Epidermal melanocyte (primary cell): Measurements from ENCODE around the gene KRT6A.
"Not testable (repeated sequence)": the region's sequence is repeated elsewhere in the genome, so short reads cannot be mapped to it uniquely, and the experiment has no call there.

Source experiments
- DNase-seq: peaks from one replicate; pipeline ENCODE4 v3.0.0; 2011; ENCODE audit warnings: low spot score; ENCODE audit not compliant: insufficient read length

KRT6A gene

DNA sequence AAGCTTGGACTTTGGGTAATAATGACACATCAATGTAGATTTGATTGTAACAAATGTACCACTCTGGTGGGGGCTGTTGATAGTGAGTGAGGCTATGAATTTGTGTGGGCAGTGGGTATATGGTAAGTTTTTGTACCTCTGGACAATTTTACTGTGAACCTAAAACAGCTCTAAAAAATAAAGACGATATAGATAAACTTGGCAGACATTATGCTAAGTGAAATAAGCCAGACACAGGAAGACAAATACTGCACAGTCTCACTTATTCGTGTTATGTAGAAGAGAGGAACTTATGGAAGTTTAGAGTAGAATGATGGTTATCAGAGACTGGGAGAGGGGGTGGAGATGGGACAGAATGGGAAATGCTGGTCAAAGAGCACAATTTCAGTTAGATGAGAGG, 28.2 kb downstream of the KRT6A start:
- no peak for DNase-seq

DNA sequence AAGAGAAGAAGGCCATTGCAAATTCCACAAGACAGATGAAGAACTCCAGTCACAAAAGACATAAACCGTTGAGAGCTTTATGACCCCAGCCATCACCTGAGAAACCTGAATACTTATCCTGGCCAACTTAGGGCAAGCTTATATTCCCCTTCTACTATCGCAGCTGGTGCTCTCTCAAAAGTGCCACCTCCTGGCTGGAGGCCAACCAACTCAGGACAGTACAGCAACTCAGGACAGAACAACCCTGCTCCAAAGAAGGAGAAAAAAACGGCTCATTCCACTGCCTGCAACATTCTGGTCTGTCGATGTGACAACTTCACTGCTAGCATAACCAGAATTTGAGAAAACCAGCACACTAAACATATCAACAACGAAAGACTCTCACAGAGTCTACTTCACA, 31.4 kb downstream of the KRT6A start:
- DNase-seq = no peak

GRCh38 chr12:52458861-52459260, 34.2 kb downstream of the KRT6A start:
- no peak for DNase-seq

GRCh38 chr12:52455821-52456220, 37.2 kb downstream of the KRT6A start:
- DNase-seq = no peak

- DNase-seq = no peak
These were observed 38.5 kb downstream of the KRT6A start for GRCh38 chr12:52454411-52455201.

DNA sequence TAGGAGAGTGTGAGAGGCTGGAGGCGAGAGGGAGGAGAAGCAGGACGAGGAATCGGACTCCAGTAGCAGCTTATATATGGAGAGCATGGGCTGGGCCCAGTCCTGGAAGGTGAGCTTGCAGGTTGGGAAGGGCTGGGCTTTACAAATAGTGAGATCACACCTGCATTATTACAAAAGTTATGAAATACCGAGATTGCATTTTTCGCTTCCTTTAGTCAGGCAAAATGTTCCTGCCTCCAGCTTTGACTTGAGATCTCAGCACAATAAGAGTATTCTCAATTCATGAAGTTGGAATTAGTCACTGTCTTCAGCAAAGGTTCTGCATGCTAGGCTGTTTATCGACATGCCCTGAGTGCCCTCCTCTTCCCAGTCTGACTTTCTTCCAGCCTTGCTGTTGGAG, 41.0 kb downstream of the KRT6A start, which contains the start of gene KRT6B:
KRT6B (minus strand) TSS at position 46 of the 400 bp plus-strand sequence. CDS start 68 bp downstream, outside the sequence.
- no peak for DNase-seq

- no peak for DNase-seq
These were observed 44.8 kb downstream of the KRT6A start for GRCh38 chr12:52448228-52448627.

- DNase-seq = not testable (repeated sequence)
These were observed 45.9 kb downstream of the KRT6A start for GRCh38 chr12:52447196-52447595.

GRCh38 chr12:52446367-52447045, 46.6 kb downstream of the KRT6A start:
- no peak for DNase-seq

DNA sequence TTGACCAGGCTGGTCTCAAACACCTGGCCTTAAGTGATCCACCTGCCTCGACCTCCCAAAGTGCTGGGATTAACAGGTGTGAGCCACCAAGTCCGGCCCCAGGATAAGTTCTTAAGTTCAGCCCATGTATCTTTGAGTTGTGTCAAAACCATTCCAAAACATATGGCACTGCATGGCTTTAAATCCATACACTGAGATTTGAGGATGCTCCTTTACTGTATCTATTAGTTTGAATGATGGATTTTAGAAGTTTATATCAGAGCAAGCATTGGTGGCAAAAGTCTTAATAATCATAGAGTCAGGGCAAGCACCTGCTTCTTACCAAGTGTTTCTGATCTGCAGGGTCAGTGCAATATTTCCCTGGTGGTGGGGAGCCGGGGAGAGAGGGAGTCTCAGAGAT, 47.2 kb downstream of the KRT6A start:
- no peak for DNase-seq

- DNase-seq = no peak
These were observed 48.1 kb downstream of the KRT6A start for GRCh38 chr12:52444647-52445595.

DNA sequence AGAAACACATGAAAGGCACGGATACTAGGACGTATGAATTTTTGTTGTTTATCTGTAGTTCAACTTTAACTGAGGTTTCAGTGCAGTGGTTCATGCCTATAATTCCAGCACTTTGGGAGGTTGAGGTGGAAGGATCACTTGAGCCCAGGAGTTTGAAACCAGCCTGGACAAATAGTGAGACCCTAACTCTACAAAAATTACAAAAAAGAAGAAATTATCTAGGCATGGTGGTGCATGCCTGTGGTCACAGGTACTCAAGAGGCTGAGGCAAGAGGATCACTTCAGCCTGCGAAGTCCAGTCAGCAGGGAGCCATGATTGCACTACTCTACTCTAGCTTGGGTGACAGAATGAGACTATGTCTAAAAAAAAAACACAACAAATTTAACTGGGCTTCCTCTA, 49.1 kb downstream of the KRT6A start:
- no peak for DNase-seq

GRCh38 chr12:52442600-52443061, 50.4 kb downstream of the KRT6A start:
- no peak for DNase-seq

GRCh38 chr12:52441320-52441911, 51.6 kb downstream of the KRT6A start:
- DNase-seq = no peak

- DNase-seq = no peak
These were observed 52.2 kb downstream of the KRT6A start for GRCh38 chr12:52440821-52441319.

DNA sequence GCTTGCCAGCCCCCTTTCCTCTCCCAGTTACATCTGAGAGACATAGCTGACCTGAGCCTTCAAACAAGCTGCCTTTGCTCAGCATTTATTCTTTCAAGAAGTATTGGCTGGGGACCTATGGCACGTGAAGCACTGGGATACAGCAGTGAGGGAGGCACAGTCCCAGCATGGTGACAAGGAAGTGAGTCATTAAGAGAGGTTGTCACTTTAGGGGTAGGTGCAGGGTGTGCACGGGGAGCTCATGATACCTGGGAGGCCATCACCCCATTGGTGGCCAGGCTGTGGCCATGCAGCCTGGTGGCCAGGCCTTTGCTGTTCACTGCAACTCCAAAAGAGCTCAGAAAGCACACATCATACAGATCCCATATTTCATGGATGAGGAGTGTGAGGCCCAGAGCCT, 53.2 kb downstream of the KRT6A start:
- no peak for DNase-seq

DNA sequence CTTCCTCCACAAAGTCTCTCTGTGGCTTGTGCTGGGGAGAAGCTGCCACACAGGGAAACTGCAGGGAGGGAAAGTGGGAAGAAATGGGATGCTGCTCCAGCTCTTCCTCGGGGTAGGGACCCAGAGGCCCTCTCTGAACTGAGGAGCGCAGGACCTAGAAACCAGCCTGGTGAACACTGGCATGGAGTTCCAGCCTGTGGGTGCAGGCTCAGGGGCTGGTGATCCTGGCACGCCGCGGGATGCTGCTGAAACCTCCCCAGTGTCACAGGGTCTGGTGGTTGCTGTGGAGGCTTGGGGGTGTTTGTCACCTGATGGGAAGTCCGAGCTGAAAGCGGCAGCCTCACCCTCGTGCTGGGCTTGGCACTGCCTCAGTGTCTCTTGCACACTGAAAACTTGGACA, 53.6 kb downstream of the KRT6A start:
- DNase-seq = no peak

- no peak for DNase-seq
These were observed 54.5 kb downstream of the KRT6A start for GRCh38 chr12:52438305-52439301.

- DNase-seq = no peak
These were observed 55.5 kb downstream of the KRT6A start for GRCh38 chr12:52437508-52437907.
